HEK293T (cell line): Measurements from ENCODE around the gene RAET1L.

Experiments used
- NFRKB ChIP-seq: fragments of 450-650 bp; IDR thresholded peaks from 2 replicates; pipeline ENCODE4 v1.6.1; 2016; ENCODE audit warnings: mild to moderate bottlenecking, moderate library complexity
- SP1 ChIP-seq: fragments of 450-650 bp; IDR thresholded peaks from 2 replicates; pipeline ENCODE4 v1.6.1; 2017

DNA sequence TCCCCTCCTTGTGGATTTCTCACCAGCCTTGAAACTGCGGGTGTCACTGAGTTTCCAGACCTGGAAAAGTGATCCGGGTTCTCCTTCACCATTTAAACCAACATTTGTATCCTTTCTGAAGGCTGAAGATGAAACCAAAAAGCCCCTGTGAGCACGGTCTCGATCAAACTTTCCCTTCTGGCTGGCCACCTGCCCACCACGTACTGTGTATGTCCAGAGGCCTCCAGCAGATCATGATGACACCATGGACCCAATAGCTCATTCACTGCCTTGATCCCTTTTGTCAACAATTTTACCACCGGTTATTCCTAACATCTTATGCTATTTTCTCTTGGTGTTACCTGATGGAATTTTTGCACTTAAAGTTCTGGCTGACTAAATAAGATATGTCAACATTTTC is 46.0 kb downstream of the RAET1L start:
- TF ChIP-seq NFRKB (no peak), SP1 (no peak)
